Adipocyte (in vitro differentiated cells): Measurements from ENCODE around the gene VANGL2.

Experiments
- DNase-seq: peaks from one replicate; pipeline ENCODE4 v3.0.0-alpha.2; 2015; ENCODE audit warnings: low read depth
- H3K27me3 ChIP-seq: replicated peaks from 2 replicates; pipeline ENCODE4 v1.7.0; 2013; ENCODE audit warnings: mild to moderate bottlenecking, low read length, moderate library complexity; ENCODE audit not compliant: control insufficient read depth, insufficient read depth
- H3K36me3 ChIP-seq: 2 replicates; pipeline ENCODE4 v1.7.0; 2013; ENCODE audit warnings: low read length, mild to moderate bottlenecking, moderate library complexity; ENCODE audit not compliant: control insufficient read depth, insufficient read depth, severe bottlenecking
- H3K4me1 ChIP-seq: 2 replicates; pipeline ENCODE4 v1.7.0; 2013; ENCODE audit warnings: mild to moderate bottlenecking, low read length, moderate library complexity; ENCODE audit not compliant: control insufficient read depth, insufficient read depth
- H3K4me3 ChIP-seq: 2 replicates; pipeline ENCODE4 v1.7.0; 2013; ENCODE audit warnings: mild to moderate bottlenecking, low read length, moderate library complexity
- H3K9ac ChIP-seq: 2 replicates; pipeline ENCODE4 v1.7.0; 2013; ENCODE audit warnings: mild to moderate bottlenecking, low read length, moderate library complexity
- H3K9me3 ChIP-seq: 2 replicates; pipeline ENCODE4 v1.7.0; 2013; ENCODE audit warnings: mild to moderate bottlenecking, low read length, moderate library complexity; ENCODE audit not compliant: control insufficient read depth

The VANGL2 gene

DNA sequence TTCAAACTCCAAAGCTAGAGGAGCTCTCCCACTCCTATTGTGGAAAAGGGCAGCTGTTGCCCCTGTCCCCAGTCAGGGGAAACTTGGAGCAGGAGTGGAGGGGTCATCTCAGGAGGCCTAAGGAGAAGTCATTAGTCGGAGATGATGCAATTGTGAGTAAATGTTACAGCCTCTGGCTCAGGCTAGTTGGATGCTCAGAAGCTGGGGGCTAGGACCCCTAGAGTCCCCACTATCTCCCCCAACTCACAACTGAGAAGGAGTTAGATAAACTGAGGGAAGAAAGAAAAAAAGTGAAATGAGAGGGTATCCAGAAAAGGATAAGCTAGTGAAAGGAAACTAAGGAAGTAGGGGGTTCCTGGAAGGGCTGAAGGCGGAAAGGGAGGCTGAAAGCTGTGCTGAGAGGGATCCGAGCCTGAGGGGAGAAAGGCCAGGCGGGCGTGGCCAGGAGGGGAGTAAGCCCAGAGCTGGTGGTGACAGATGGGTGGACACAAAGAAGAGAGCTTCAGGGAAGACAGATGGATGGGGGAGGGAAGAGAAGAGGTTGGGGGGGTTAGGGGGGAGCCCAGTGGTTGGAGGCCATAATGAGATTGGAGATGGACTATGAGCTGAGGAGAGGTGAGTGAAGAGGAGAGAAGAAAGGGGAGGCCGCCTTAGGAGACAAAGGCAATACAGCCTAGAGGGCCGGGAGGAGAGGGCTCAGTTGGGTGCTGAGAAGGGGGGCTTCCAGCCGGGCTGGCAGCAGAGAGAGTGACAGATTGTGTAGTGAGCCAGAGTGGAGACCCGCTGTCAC lies 38.0 kb upstream of the VANGL2 start:
- Histone ChIP-seq H3K9me3 (no peaks in the 10 kb centered on the region), H3K4me3 (no peak overlapping the region), H3K4me1 (peaks cover 52% of the 10 kb centered on the region), H3K36me3 (peaks cover 22% of the 10 kb centered on the region), H3K27me3 (peaks cover 4% of the 10 kb centered on the region), H3K9ac (peak overlapping the region; percentile 58)
- peak; percentile 47 for DNase-seq

DNA sequence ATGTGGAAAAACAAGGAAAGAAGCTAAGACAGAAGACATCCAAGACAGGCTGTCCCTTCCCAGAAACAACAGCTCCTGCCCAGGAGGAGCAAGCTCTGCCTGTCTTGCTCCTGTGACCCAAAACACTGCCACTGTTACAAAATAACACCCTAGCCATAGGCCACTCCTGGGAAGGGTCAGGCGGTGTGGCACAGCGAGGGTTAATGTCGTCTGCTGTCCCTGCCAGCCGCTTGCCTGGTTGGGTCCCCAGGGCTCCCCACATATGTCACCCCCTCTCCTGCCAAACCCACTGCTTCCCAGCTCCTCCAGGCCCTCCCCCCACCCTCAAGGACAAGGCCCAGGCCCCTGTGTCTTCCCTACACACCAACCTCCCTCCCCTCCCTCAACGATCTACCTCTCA lies 37.4 kb upstream of the VANGL2 start:
- no peak for DNase-seq

DNA sequence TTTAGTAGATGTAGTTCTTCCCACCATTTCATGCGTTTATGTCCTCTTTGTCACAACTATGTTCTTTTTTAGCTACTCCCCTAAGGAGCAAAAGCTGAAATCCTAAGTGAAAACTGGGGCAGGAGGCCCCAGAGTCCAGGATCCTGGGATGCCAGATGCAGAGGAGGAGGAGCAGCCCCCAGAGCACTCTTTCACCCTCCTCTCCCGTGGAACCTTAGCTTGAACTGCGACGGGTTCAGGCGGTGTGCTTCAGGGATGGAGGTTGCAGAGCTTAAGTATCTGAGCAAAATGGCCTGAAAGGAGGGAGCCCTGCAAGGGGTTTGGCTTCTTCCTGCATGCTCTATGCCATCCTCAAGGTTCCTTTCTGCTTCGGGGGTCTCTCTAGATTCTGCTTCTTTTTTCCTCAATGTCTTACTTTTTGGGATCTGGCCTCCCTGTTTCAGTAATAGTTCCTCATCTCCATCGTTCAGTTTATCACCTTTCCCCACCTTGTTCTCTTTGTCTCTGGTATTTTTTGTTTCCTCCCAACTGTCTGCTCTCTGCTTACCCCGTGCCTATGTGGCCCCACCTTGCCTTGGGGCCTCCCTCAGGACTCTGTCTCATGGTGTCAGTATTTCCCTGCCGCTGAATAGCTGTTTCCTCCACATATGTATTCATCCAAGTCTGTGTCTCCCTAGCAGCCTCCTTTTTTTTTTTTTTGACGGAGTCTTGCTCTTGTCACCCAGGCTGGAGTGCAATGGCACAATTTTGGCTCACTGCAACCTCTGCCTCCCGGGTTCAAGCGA lies 36.2 kb upstream of the VANGL2 start:
- Histone ChIP-seq H3K9ac (no peak overlapping the region), H3K4me3 (no peak overlapping the region), H3K27me3 (peaks cover 14% of the 10 kb centered on the region), H3K36me3 (peaks cover 11% of the 10 kb centered on the region), H3K4me1 (peaks cover 40% of the 10 kb centered on the region), H3K9me3 (no peaks in the 10 kb centered on the region)
- DNase-seq, result no peak

More for the DNA sequence above, 37.4 kb upstream of the VANGL2 start:
- Histone ChIP-seq H3K9me3 (no peaks in the 10 kb centered on the region), H3K4me1 (peaks cover 46% of the 10 kb centered on the region), H3K4me3 (no peak overlapping the region), H3K36me3 (peaks cover 20% of the 10 kb centered on the region), H3K27me3 (peaks cover 10% of the 10 kb centered on the region), H3K9ac (peak overlapping the region; percentile 58)

DNA sequence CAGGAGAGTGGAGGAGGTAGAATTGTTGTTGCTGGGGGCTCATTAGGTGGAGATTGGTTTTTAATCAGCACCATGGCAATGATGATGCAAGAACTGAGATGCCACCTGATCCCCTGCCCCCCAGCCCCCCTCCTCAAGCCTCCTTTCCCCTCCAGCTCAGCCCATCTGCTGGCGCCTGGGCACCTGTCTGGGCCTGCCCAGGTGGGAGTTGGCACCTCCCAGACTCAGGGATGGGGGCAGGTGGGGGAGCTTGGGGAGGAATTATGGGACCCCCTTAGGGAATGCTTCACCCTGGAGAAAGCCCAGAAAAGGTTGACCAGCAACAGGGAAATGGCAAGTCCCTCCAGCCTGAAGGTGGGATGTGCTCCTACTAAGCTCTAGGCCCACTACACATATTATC lies 35.0 kb upstream of the VANGL2 start:
- no peak for DNase-seq
- peaks cover 30% of the 10 kb centered on the region for H3K4me1 ChIP-seq

DNA sequence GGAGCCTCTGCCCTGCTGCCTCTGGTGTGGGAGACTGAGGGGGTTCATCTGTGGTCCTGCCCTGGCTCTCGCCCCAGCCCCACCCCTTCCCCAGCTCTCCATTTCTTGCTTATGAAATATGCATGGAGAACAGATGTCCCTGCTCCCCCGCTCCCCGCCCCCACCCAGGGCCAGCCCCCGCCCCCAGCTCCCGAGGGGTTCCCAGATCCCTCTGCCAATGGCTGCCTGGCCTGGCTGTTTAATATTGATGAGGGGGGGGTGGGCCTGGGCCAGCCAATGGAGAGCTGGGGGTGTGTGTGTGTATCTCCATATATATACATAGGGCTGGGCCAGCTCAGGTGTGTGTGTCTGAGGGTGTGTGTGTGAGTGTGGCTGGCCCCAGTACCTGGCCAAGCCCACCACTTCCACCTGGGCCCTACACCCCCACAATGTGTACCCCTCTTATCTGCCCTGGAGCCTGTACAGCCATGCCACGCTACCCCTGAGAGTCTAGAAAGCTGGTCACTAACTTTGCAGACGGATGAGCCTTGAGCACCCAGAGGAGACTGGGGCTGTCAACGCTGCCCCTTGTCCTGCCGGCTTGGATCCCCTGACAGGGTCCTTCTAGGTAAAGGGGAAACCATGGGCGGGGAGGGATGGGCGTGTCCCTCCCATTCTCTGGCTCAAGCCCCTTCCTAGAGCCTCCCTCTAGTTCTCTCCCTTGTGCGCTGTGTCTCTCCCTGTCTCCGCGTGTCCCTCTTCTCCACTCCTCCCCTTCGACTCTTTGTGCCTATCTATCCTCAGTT lies 33.4 kb upstream of the VANGL2 start, which contains the start of gene NHLH1:
NHLH1 (plus strand) TSS at position 341 of the 785 bp plus-strand sequence. CDS start 3,661 bp downstream, outside the sequence.
- Histone ChIP-seq H3K27me3 (peaks cover 14% of the 10 kb centered on the region), H3K4me3 (no peak within 1 kb of the TSS), H3K4me1 (peaks cover 19% of the 10 kb centered on the region), H3K9ac (no peak within 1 kb of the TSS), H3K36me3 (no peaks in the 10 kb centered on the region), H3K9me3 (no peaks in the 10 kb centered on the region)
- DNase-seq, result no peak

More for the DNA sequence above, 35.0 kb upstream of the VANGL2 start:
- Histone ChIP-seq H3K36me3 (peaks cover 3% of the 10 kb centered on the region), H3K9ac (no peak overlapping the region), H3K9me3 (no peaks in the 10 kb centered on the region), H3K4me3 (no peak overlapping the region), H3K27me3 (peaks cover 14% of the 10 kb centered on the region)

DNA sequence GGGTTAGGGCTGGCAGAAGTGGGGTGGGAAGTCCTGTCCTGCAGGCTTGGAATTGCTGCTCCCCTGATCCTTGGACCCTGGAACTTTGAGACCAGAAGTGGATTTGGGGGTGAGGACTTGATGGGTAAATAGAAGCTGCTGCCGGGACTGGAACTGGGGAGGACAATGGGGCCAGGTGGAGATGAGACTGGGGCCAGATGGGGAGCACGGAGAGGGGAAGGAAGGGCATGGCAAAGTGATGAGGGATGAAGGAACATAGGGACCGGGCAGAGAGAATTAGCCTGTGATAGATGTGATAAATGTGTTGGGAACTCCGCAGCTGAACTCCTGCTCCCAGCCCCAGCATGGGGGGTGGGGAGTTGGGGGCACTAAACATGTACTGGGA lies 32.9 kb upstream of the VANGL2 start:
- Histone ChIP-seq H3K4me1 (peaks cover 14% of the 10 kb centered on the region), H3K9me3 (no peaks in the 10 kb centered on the region)
- DNase-seq, result no peak

DNA sequence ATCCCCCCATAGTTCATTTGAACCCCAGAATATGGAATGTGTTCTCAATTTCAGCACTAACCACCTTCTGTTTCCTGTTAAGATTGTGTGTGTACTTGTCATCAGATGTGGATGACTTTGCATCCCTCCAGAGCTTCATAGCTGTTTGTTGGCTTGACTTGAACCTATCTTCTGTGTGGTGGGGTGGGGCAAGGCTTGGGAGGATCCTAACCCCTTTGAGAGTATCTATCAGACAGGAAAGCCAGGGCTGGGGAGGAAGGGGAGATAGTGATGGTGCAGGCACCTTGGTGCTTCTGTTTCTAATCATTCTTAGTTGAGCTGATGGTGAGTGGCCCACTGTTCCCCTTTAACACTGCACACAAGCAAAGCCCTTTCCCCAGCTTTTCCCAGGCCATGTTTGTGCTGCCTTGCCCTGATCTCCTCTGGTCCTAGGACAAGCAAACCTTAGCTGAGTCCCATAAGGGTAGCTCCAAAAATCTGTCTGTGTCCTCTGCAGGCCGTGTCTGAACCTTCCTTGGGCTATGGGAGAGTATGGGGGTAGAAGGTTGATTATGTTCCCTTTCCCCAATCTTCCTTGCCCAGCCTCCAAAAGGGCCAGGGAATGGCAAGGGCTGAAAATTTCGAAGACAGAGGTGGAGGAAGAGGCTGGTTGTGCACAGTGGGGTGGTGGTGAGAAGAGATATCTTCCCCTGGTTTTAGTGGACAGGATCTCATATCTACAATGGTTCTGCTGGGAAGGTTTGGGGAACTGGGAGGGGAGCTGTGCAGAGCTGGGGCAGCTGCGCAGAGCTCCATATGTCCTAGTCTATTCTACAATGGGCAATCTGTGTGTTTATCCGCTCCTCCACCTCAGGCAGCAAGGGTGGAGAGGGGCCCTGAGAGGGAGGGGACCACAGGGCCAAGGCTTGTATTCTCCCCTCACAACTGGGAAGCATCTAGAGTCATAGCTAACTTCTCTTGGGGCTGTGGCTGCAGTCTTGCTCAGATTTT lies 32.1 kb upstream of the VANGL2 start:
- Histone ChIP-seq H3K9me3 (no peaks in the 10 kb centered on the region), H3K4me1 (peaks cover 7% of the 10 kb centered on the region), H3K27me3 (peaks cover 14% of the 10 kb centered on the region), H3K4me3 (no peak overlapping the region), H3K36me3 (no peaks in the 10 kb centered on the region), H3K9ac (no peak overlapping the region)
- DNase-seq, result no peak

More for the DNA sequence above, 32.9 kb upstream of the VANGL2 start:
- no peak overlapping the region for H3K4me3 ChIP-seq
- H3K27me3 ChIP-seq, result peaks cover 14% of the 10 kb centered on the region
- H3K9ac ChIP-seq, result no peak overlapping the region
- H3K36me3 ChIP-seq, result no peaks in the 10 kb centered on the region

DNA sequence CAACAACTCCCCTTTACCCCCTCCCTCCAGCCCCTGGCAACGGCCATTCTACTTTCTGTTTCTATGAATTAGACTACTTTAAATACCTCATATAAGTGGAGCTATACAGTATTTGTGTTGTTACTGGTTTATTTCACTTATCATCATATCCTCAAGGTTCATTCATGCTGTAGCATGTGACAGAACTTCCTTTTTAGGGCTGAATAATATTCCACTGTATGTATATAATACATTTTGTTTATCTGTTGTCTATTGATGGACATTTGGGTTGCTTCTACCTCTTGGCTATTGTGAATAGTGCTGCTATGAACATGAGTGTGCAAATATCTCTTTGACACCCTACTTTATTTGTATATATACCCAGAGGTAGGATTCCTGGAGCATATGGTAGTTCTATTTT lies 31.3 kb upstream of the VANGL2 start:
- H3K27me3 ChIP-seq, result peaks cover 14% of the 10 kb centered on the region
- no peak overlapping the region for H3K4me3 ChIP-seq
- H3K9ac ChIP-seq, result no peak overlapping the region
- no peaks in the 10 kb centered on the region for H3K36me3 ChIP-seq
- no peak for DNase-seq
- peaks cover 2% of the 10 kb centered on the region for H3K4me1 ChIP-seq
- H3K9me3 ChIP-seq, result no peaks in the 10 kb centered on the region

DNA sequence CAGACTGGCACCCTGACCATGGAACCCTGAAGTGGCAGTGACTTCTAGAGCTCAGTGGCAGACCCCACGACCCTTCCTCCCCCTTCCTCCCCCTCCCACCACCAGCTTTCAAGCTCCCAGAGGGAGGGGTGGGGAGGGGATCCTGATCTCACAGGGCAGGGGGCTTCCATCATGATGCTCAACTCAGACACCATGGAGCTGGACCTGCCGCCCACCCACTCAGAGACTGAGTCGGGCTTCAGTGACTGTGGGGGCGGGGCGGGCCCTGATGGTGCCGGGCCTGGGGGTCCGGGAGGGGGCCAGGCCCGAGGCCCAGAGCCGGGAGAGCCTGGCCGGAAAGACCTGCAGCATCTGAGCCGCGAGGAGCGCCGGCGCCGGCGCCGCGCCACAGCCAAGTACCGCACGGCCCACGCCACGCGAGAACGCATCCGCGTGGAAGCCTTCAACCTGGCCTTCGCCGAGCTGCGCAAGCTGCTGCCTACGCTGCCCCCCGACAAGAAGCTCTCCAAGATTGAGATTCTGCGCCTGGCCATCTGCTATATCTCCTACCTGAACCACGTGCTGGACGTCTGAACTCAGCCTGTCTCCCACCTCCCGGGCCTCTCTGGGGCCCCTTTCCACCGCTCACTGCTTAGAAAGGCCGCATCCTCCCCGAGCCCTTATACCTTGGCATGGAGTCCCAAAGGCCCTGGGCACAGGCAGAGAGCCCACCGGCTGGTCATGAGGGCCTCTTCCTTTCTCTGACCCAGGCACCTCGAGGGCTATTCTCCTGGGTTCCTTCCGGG lies 29.6 kb upstream of the VANGL2 start:
- no peak for DNase-seq
- no peaks in the 10 kb centered on the region for H3K9me3 ChIP-seq
- no peak overlapping the region for H3K4me3 ChIP-seq
- H3K27me3 ChIP-seq, result peaks cover 14% of the 10 kb centered on the region
- no peak overlapping the region for H3K9ac ChIP-seq
- H3K36me3 ChIP-seq, result no peaks in the 10 kb centered on the region
- peaks cover 2% of the 10 kb centered on the region for H3K4me1 ChIP-seq

DNA sequence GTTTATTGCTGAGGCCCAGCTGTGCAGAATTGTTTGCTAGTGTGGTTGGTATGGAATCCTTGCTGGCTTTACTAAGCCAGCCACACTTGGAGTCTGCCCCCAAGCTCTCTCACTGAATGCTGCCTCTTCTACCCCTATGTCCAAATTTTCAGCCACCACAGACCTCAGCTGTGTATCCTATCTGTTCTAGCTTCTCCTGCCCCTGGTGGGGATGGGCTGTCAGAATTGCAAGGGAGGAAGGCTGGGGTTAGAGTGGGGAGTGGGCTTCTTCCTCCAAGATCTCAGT lies 29.1 kb upstream of the VANGL2 start:
- no peak for DNase-seq
- H3K27me3 ChIP-seq, result peaks cover 14% of the 10 kb centered on the region
- H3K36me3 ChIP-seq, result no peaks in the 10 kb centered on the region
- no peak overlapping the region for H3K9ac ChIP-seq
- peaks cover 7% of the 10 kb centered on the region for H3K4me1 ChIP-seq
- H3K9me3 ChIP-seq, result no peaks in the 10 kb centered on the region
- no peak overlapping the region for H3K4me3 ChIP-seq
